ENCODE data around the gene LPO. TPM values are rescaled to one million over a fixed set of nuclear protein-coding genes. Genes with fewer than 3 reads are reported as not detected.

LPO gene
- total and polyA plus RNA-seq, 4 donors, result 0.17 to 0.83 (median 0.50) TPM

GRCh38 chr17:58281511-58282011, 43.2 kb downstream of the LPO start:
- no peak overlapping the region for H3K27ac ChIP-seq (ENCODE audit: low read depth, low read length)
- H3K4me3 ChIP-seq (ENCODE audit: low read depth, low read length), result no peak overlapping the region
- DNase-seq (ENCODE audit: low read depth in 4 of 6, low spot score in 6 of 6), result no peak
- no peaks in the 10 kb centered on the region for H3K9me3 ChIP-seq (ENCODE audit: control insufficient read depth, insufficient read depth, low read length)
- peaks cover 11% of the 10 kb centered on the region for H3K27me3 ChIP-seq (ENCODE audit: control insufficient read depth, insufficient read depth, low read length)
- no CpG with 5 or more reads among the region's 2 CpGs for WGBS (ENCODE audit: insufficient coverage)
- H3K4me1 ChIP-seq (ENCODE audit: control insufficient read depth, insufficient read depth, low read length), result peaks cover 23% of the 10 kb centered on the region
- no peaks in the 10 kb centered on the region for H3K36me3 ChIP-seq (ENCODE audit: control insufficient read depth, insufficient read depth, low read length)

GRCh38 chr17:58282442-58282841, 44.1 kb downstream of the LPO start:
- 96% methylated on average over 4 of the region's 6 CpGs for WGBS (ENCODE audit: insufficient coverage)
- Histone ChIP-seq H3K4me1 (ENCODE audit: control insufficient read depth, insufficient read depth, low read length) (peaks cover 23% of the 10 kb centered on the region), H3K4me3 (ENCODE audit: low read depth, low read length) (no peak overlapping the region), H3K9me3 (ENCODE audit: control insufficient read depth, insufficient read depth, low read length) (no peaks in the 10 kb centered on the region), H3K27ac (ENCODE audit: low read depth, low read length) (no peak overlapping the region), H3K36me3 (ENCODE audit: control insufficient read depth, insufficient read depth, low read length) (no peaks in the 10 kb centered on the region), H3K27me3 (ENCODE audit: control insufficient read depth, insufficient read depth, low read length) (peaks cover 11% of the 10 kb centered on the region)
- DNase-seq (ENCODE audit: low read depth in 4 of 6, low spot score in 6 of 6), result no peak

GRCh38 chr17:58283674-58284612, 45.6 kb downstream of the LPO start:
- Histone ChIP-seq H3K4me1 (ENCODE audit: control insufficient read depth, insufficient read depth, low read length) (peaks cover 9% of the 10 kb centered on the region), H3K27me3 (ENCODE audit: control insufficient read depth, insufficient read depth, low read length) (peaks cover 8% of the 10 kb centered on the region), H3K9me3 (ENCODE audit: control insufficient read depth, insufficient read depth, low read length) (no peaks in the 10 kb centered on the region), H3K27ac (ENCODE audit: low read depth, low read length) (no peak overlapping the region), H3K4me3 (ENCODE audit: low read depth, low read length) (no peak overlapping the region), H3K36me3 (ENCODE audit: control insufficient read depth, insufficient read depth, low read length) (no peaks in the 10 kb centered on the region)
- no peak for DNase-seq (ENCODE audit: low read depth in 4 of 6, low spot score in 6 of 6)
- whole genome bisulfite sequencing (ENCODE audit: insufficient coverage), result 83% methylated on average over 9 of the region's 12 CpGs

- no peak overlapping the region for H3K4me3 ChIP-seq (ENCODE audit: low read depth, low read length)
- no peak overlapping the region for H3K27ac ChIP-seq (ENCODE audit: low read depth, low read length)
- 42% methylated on average over 2 of the region's 6 CpGs for WGBS (ENCODE audit: insufficient coverage)
- no peaks in the 10 kb centered on the region for H3K36me3 ChIP-seq (ENCODE audit: control insufficient read depth, insufficient read depth, low read length)
- no peak for DNase-seq (ENCODE audit: low read depth in 4 of 6, low spot score in 6 of 6)
- H3K27me3 ChIP-seq (ENCODE audit: control insufficient read depth, insufficient read depth, low read length), result peaks cover 3% of the 10 kb centered on the region
- peaks cover under 1% of the 10 kb centered on the region for H3K4me1 ChIP-seq (ENCODE audit: control insufficient read depth, insufficient read depth, low read length)
- H3K9me3 ChIP-seq (ENCODE audit: control insufficient read depth, insufficient read depth, low read length), result no peaks in the 10 kb centered on the region
Observed at GRCh38 chr17:58284613-58285421, 46.4 kb downstream of the LPO start.

GRCh38 chr17:58285422-58285810, 47.0 kb downstream of the LPO start:
- Histone ChIP-seq H3K36me3 (ENCODE audit: control insufficient read depth, insufficient read depth, low read length) (no peaks in the 10 kb centered on the region), H3K4me3 (ENCODE audit: low read depth, low read length) (no peak overlapping the region), H3K9me3 (ENCODE audit: control insufficient read depth, insufficient read depth, low read length) (no peaks in the 10 kb centered on the region), H3K27ac (ENCODE audit: low read depth, low read length) (no peak overlapping the region), H3K4me1 (ENCODE audit: control insufficient read depth, insufficient read depth, low read length) (no peaks in the 10 kb centered on the region), H3K27me3 (ENCODE audit: control insufficient read depth, insufficient read depth, low read length) (peaks cover 3% of the 10 kb centered on the region)
- WGBS (ENCODE audit: insufficient coverage), result 75% methylated on average over 2 of the region's 3 CpGs
- no peak for DNase-seq (ENCODE audit: low read depth in 4 of 6, low spot score in 6 of 6)

GRCh38 chr17:58289869-58290268, 51.5 kb downstream of the LPO start:
- WGBS (ENCODE audit: insufficient coverage), result 67% methylated on average over 1 of the region's 2 CpGs
- Histone ChIP-seq H3K27me3 (ENCODE audit: control insufficient read depth, insufficient read depth, low read length) (peaks cover 6% of the 10 kb centered on the region), H3K4me3 (ENCODE audit: low read depth, low read length) (no peak overlapping the region), H3K36me3 (ENCODE audit: control insufficient read depth, insufficient read depth, low read length) (no peaks in the 10 kb centered on the region), H3K27ac (ENCODE audit: low read depth, low read length) (no peak overlapping the region), H3K9me3 (ENCODE audit: control insufficient read depth, insufficient read depth, low read length) (no peaks in the 10 kb centered on the region), H3K4me1 (ENCODE audit: control insufficient read depth, insufficient read depth, low read length) (no peaks in the 10 kb centered on the region)
- no peak for DNase-seq (ENCODE audit: low read depth in 4 of 6, low spot score in 6 of 6)

- no peak overlapping the region for H3K27ac ChIP-seq (ENCODE audit: low read depth, low read length)
- 60% methylated on average over 1 of the region's 5 CpGs for WGBS (ENCODE audit: insufficient coverage)
- H3K9me3 ChIP-seq (ENCODE audit: control insufficient read depth, insufficient read depth, low read length), result no peaks in the 10 kb centered on the region
- no peaks in the 10 kb centered on the region for H3K36me3 ChIP-seq (ENCODE audit: control insufficient read depth, insufficient read depth, low read length)
- no peaks in the 10 kb centered on the region for H3K4me1 ChIP-seq (ENCODE audit: control insufficient read depth, insufficient read depth, low read length)
- peaks cover 6% of the 10 kb centered on the region for H3K27me3 ChIP-seq (ENCODE audit: control insufficient read depth, insufficient read depth, low read length)
- no peak overlapping the region for H3K4me3 ChIP-seq (ENCODE audit: low read depth, low read length)
- no peak for DNase-seq (ENCODE audit: low read depth in 4 of 6, low spot score in 6 of 6)
Observed at GRCh38 chr17:58291246-58291645, 52.9 kb downstream of the LPO start.

GRCh38 chr17:58294034-58294433, 55.6 kb downstream of the LPO start:
- 100% methylated on average over 1 of the region's 1 CpG for WGBS (ENCODE audit: insufficient coverage)
- Histone ChIP-seq H3K4me1 (ENCODE audit: control insufficient read depth, insufficient read depth, low read length) (no peaks in the 10 kb centered on the region), H3K27me3 (ENCODE audit: control insufficient read depth, insufficient read depth, low read length) (peaks cover 6% of the 10 kb centered on the region), H3K9me3 (ENCODE audit: control insufficient read depth, insufficient read depth, low read length) (no peaks in the 10 kb centered on the region), H3K27ac (ENCODE audit: low read depth, low read length) (no peak overlapping the region), H3K4me3 (ENCODE audit: low read depth, low read length) (no peak overlapping the region), H3K36me3 (ENCODE audit: control insufficient read depth, insufficient read depth, low read length) (no peaks in the 10 kb centered on the region)
- DNase-seq (ENCODE audit: low read depth in 4 of 6, low spot score in 6 of 6), result no peak

GRCh38 chr17:58300336-58300735, 62.0 kb downstream of the LPO start:
- H3K27ac ChIP-seq (ENCODE audit: low read depth, low read length), result no peak overlapping the region
- H3K9me3 ChIP-seq (ENCODE audit: control insufficient read depth, insufficient read depth, low read length), result no peaks in the 10 kb centered on the region
- no peak for DNase-seq (ENCODE audit: low read depth in 4 of 6, low spot score in 6 of 6)
- H3K4me1 ChIP-seq (ENCODE audit: control insufficient read depth, insufficient read depth, low read length), result peaks cover 15% of the 10 kb centered on the region
- WGBS (ENCODE audit: insufficient coverage), result 85% methylated on average over 5 of the region's 6 CpGs
- H3K36me3 ChIP-seq (ENCODE audit: control insufficient read depth, insufficient read depth, low read length), result peaks cover 35% of the 10 kb centered on the region
- no peaks in the 10 kb centered on the region for H3K27me3 ChIP-seq (ENCODE audit: control insufficient read depth, insufficient read depth, low read length)
- no peak overlapping the region for H3K4me3 ChIP-seq (ENCODE audit: low read depth, low read length)
